DND-41 (cell line): Measurements from ENCODE around the gene EXOSC1.
A peak's percentile ranks its signal among the peaks of the same experiment; 100 is the strongest.
"Not testable (repeated sequence)": the region's sequence is repeated elsewhere in the genome, so short reads cannot be mapped to it uniquely, and the experiment has no call there.

ENCODE experiments used
- ATAC-seq: fragments of 200-7000 bp; cut with Tn5 transposase; 3 replicates; pipeline ENCODE4 v1.9.1; 2021; ENCODE audit warnings: low read depth; ENCODE audit not compliant: insufficient read depth
- DNase-seq: peaks from one replicate; pipeline ENCODE4 v3.0.0-alpha.2; 2020
- H2AFZ ChIP-seq: 2 replicates; pipeline ENCODE4 v1.6.0; 2012; ENCODE audit warnings: low read depth, low read length
- H3K27ac ChIP-seq: 2 replicates; pipeline ENCODE4 v1.5.1; 2012; ENCODE audit warnings: low read length, inconsistent platforms
- H3K27me3 ChIP-seq: fragments of 200-600 bp; sonication (generic); 2 replicates; pipeline ENCODE4 v1.6.0; 2012; ENCODE audit warnings: low read length, mild to moderate bottlenecking, inconsistent platforms; ENCODE audit not compliant: insufficient read depth, poor library complexity
- H3K36me3 ChIP-seq: 2 replicates; pipeline ENCODE4 v1.5.1; 2012; ENCODE audit warnings: low read length, inconsistent platforms; ENCODE audit not compliant: insufficient read depth
- H3K4me1 ChIP-seq: 2 replicates; pipeline ENCODE4 v1.5.1; 2012; ENCODE audit warnings: mild to moderate bottlenecking, low read length; ENCODE audit not compliant: insufficient read depth
- H3K4me2 ChIP-seq: 2 replicates; pipeline ENCODE4 v1.6.0; 2012; ENCODE audit warnings: mild to moderate bottlenecking, moderate library complexity, low read length, inconsistent platforms; ENCODE audit not compliant: insufficient read depth
- H3K4me3 ChIP-seq, 2 experiments: fragments of 200-600 bp in 1 of 2; shearing (Covaris generic) in 1 of 2; 2 replicates each; pipeline ENCODE4 v1.5.1; 2012 to 2016; ENCODE audit warnings: inconsistent platforms in 2 of 2, low read length in 2 of 2, mild to moderate bottlenecking in 2 of 2, low read depth in 1 of 2, moderate library complexity in 1 of 2
- H3K79me2 ChIP-seq: 2 replicates; pipeline ENCODE4 v1.6.0; 2012; ENCODE audit warnings: low read length, inconsistent platforms; ENCODE audit not compliant: insufficient read depth
- H3K9ac ChIP-seq: 2 replicates; pipeline ENCODE4 v1.6.0; 2012; ENCODE audit warnings: low read depth, mild to moderate bottlenecking, inconsistent platforms, low read length, moderate library complexity
- H3K9me3 ChIP-seq: 2 replicates; pipeline ENCODE4 v1.5.1; 2012; ENCODE audit warnings: low read length, moderate library complexity, mild to moderate bottlenecking, inconsistent platforms; ENCODE audit not compliant: insufficient read depth, severe bottlenecking
- H4K20me1 ChIP-seq: 2 replicates; pipeline ENCODE4 v1.6.0; 2012; ENCODE audit warnings: low read length; ENCODE audit not compliant: insufficient read depth
- EZH2 ChIP-seq: IDR thresholded peaks from 3 replicates; pipeline ENCODE4 v1.6.1; 2012; ENCODE audit warnings: borderline replicate concordance, low read depth, mild to moderate bottlenecking, moderate library complexity, low read length, inconsistent platforms; ENCODE audit not compliant: severe bottlenecking
- TF ChIP-seq, protein P1 (sequence below): IDR thresholded peaks from 2 replicates; pipeline ENCODE4 v1.5.1; 2012; ENCODE audit warnings: borderline replicate concordance, low read length, moderate library complexity, mild to moderate bottlenecking; ENCODE audit not compliant: poor library complexity, severe bottlenecking; ENCODE audit errors: extremely low read depth

EXOSC1 gene

DNA sequence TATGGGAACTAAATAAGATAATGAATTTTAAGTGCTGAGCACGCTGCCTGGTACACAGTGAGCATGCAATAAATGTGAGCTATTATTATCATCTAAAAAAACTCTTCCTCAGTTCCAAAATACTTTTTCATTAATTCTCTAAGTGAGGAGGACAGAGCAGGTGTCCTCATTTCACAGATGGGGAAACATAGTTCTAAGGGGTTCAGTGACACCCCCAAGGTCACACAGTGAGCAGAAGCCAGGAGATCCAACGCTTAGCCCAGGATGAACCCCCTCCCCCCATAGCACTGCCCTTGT lies 37.9 kb downstream of the EXOSC1 start:
- Histone ChIP-seq H2AFZ (no peak overlapping the region), H3K9ac (no peak overlapping the region), H3K27ac (no peak overlapping the region)

GRCh38 chr10:97407211-97407951 lies 38.4 kb downstream of the EXOSC1 start:
- Histone ChIP-seq H4K20me1 (no peaks in the 10 kb centered on the region), H3K4me3 (no peak overlapping the region), H3K4me1 (0 out of 2 replicates have a peak, but pooled peaks cover 3% of the 10 kb centered on the region), H3K79me2 (no peaks in the 10 kb centered on the region), H3K36me3 (no peaks in the 10 kb centered on the region), H3K27me3 (no peaks in the 10 kb centered on the region), H3K27ac (no peak overlapping the region), H2AFZ (peak overlapping the region; percentile 4), H3K9me3 (no peaks in the 10 kb centered on the region), H3K4me2 (no peak overlapping the region), H3K9ac (no peak overlapping the region)
- peak; percentile 56 for DNase-seq
- ATAC-seq = peak; percentile 99
- no peak for TF ChIP-seq EZH2
- TF ChIP-seq, protein P1, sequence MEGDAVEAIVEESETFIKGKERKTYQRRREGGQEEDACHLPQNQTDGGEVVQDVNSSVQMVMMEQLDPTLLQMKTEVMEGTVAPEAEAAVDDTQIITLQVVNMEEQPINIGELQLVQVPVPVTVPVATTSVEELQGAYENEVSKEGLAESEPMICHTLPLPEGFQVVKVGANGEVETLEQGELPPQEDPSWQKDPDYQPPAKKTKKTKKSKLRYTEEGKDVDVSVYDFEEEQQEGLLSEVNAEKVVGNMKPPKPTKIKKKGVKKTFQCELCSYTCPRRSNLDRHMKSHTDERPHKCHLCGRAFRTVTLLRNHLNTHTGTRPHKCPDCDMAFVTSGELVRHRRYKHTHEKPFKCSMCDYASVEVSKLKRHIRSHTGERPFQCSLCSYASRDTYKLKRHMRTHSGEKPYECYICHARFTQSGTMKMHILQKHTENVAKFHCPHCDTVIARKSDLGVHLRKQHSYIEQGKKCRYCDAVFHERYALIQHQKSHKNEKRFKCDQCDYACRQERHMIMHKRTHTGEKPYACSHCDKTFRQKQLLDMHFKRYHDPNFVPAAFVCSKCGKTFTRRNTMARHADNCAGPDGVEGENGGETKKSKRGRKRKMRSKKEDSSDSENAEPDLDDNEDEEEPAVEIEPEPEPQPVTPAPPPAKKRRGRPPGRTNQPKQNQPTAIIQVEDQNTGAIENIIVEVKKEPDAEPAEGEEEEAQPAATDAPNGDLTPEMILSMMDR = peak; percentile 83

More for the DNA sequence above, 37.9 kb downstream of the EXOSC1 start:
- no peaks in the 10 kb centered on the region for H3K9me3 ChIP-seq
- no peaks in the 10 kb centered on the region for H3K27me3 ChIP-seq
- TF ChIP-seq, protein P1 = no peak
- no peak for TF ChIP-seq EZH2
- no peak overlapping the region for H3K4me2 ChIP-seq
- 0 out of 2 replicates have a peak, but pooled peaks cover 3% of the 10 kb centered on the region for H3K4me1 ChIP-seq
- no peaks in the 10 kb centered on the region for H3K79me2 ChIP-seq
- no peaks in the 10 kb centered on the region for H4K20me1 ChIP-seq
- H3K4me3 ChIP-seq = no peak overlapping the region
- no peak for DNase-seq
- ATAC-seq = no peak
- no peaks in the 10 kb centered on the region for H3K36me3 ChIP-seq

GRCh38 chr10:97406483-97406882 lies 39.3 kb downstream of the EXOSC1 start:
- H3K4me3 ChIP-seq, H3K9ac ChIP-seq, H3K36me3 ChIP-seq, H3K27ac ChIP-seq, H3K27me3 ChIP-seq, H3K4me1 ChIP-seq, H3K79me2 ChIP-seq, DNase-seq, H4K20me1 ChIP-seq, ATAC-seq, H3K4me2 ChIP-seq, H2AFZ ChIP-seq, H3K9me3 ChIP-seq: not testable (repeated sequence)

DNA sequence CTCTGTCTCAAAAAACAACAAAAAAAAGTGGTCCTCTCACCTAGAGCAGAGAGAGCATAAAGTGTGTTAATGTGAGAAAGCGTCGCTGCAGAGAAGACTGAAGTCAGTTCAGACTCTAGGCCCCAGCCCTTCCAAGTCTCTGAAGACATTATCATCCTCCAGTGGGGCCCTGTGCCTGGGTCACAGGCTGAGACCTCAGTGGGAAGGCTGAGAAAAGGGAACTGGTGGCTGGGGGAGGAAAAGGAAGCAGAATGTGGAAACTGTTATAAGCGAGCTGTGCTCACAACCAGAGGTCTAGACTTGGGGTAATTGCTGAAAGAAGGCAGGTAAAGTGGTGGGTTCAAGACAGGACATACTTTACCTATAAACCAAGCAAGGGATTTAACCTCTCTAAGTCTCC lies 39.7 kb downstream of the EXOSC1 start:
- Histone ChIP-seq H3K4me2 (no peak overlapping the region), H3K27ac (no peak overlapping the region)

More for the DNA sequence above, 39.7 kb downstream of the EXOSC1 start:
- Histone ChIP-seq H4K20me1 (no peaks in the 10 kb centered on the region), H3K4me1 (peaks cover 9% of the 10 kb centered on the region), H3K4me3 (no peak overlapping the region), H3K36me3 (no peaks in the 10 kb centered on the region), H3K27me3 (no peaks in the 10 kb centered on the region), H2AFZ (peak overlapping the region; percentile 42; the same call in 1 of the 2 replicates), H3K79me2 (no peaks in the 10 kb centered on the region), H3K9ac (no peak overlapping the region), H3K9me3 (no peaks in the 10 kb centered on the region)
- ATAC-seq (no peak), DNase-seq (no peak)
- TF ChIP-seq, protein P1 = no peak
- TF ChIP-seq EZH2 = no peak
